ENCODE data around the gene TREM1.

DNA sequence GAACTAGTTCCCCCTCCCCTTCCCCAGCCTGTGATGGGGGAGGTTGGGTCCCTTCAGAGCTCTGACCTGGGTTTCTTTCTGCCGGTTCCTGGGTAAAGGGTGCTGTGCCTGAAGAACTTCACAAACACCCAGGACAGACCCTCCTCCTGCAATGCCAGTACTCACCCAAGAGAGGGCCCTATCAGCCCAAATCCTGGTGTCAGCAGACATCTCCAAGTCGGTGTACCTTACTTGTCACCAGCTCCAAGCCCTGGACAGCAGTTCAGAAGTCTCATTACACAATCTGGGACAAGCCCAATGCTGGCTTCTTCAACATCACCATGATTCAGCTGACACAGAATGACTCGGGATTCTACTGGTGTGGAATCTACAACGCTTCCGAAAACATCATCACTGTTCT, 57.9 kb downstream of the TREM1 start:
- TF ChIP-seq, protein P1, sequence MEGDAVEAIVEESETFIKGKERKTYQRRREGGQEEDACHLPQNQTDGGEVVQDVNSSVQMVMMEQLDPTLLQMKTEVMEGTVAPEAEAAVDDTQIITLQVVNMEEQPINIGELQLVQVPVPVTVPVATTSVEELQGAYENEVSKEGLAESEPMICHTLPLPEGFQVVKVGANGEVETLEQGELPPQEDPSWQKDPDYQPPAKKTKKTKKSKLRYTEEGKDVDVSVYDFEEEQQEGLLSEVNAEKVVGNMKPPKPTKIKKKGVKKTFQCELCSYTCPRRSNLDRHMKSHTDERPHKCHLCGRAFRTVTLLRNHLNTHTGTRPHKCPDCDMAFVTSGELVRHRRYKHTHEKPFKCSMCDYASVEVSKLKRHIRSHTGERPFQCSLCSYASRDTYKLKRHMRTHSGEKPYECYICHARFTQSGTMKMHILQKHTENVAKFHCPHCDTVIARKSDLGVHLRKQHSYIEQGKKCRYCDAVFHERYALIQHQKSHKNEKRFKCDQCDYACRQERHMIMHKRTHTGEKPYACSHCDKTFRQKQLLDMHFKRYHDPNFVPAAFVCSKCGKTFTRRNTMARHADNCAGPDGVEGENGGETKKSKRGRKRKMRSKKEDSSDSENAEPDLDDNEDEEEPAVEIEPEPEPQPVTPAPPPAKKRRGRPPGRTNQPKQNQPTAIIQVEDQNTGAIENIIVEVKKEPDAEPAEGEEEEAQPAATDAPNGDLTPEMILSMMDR (IDR thresholded peaks at IDR 0.05), result no peak
- no peak for TF ChIP-seq POLR2A (IDR thresholded peaks at IDR 0.05)
